Cortex of kidney (tissue), 1 donor: ENCODE data around the gene RSPRY1.
"Not testable (repeated sequence)": the region's sequence is repeated elsewhere in the genome, so short reads cannot be mapped to it uniquely, and the experiment has no call there.

Experiments used
- DNase-seq: peaks from one replicate; lab custom pipeline; 2025; lab: John Stamatoyannopoulos, UW

The RSPRY1 gene

GRCh38 chr16:57186872-57187854, 1.0 kb downstream of the RSPRY1 start:
- DNase-seq = no peak

- not testable (repeated sequence) for DNase-seq
These were observed 2.0 kb downstream of the RSPRY1 start for GRCh38 chr16:57187902-57188710.

- no peak for DNase-seq
These were observed 2.5 kb downstream of the RSPRY1 start for GRCh38 chr16:57188711-57189002.

GRCh38 chr16:57189527-57189926, 3.4 kb downstream of the RSPRY1 start:
- not testable (repeated sequence) for DNase-seq

GRCh38 chr16:57190136-57190535, 4.0 kb downstream of the RSPRY1 start:
- DNase-seq = no peak

GRCh38 chr16:57191056-57191571, 5.0 kb downstream of the RSPRY1 start:
- no peak for DNase-seq

GRCh38 chr16:57192146-57192545, 6.0 kb downstream of the RSPRY1 start:
- no peak for DNase-seq

GRCh38 chr16:57192720-57193486, 6.8 kb downstream of the RSPRY1 start:
- DNase-seq = no peak

GRCh38 chr16:57194512-57194911, 8.4 kb downstream of the RSPRY1 start:
- no peak for DNase-seq

GRCh38 chr16:57196286-57196685, 10.2 kb downstream of the RSPRY1 start:
- DNase-seq = no peak

- DNase-seq = no peak
These were observed 10.6 kb downstream of the RSPRY1 start for GRCh38 chr16:57196753-57197152.

GRCh38 chr16:57200321-57200720, 14.2 kb downstream of the RSPRY1 start:
- DNase-seq = not testable (repeated sequence)

GRCh38 chr16:57200926-57201325, 14.8 kb downstream of the RSPRY1 start:
- DNase-seq = not testable (repeated sequence)

- no peak for DNase-seq
These were observed 16.2 kb downstream of the RSPRY1 start for GRCh38 chr16:57202095-57202886.

GRCh38 chr16:57203451-57203850, 17.3 kb downstream of the RSPRY1 start:
- DNase-seq = no peak

GRCh38 chr16:57204675-57205074, 18.5 kb downstream of the RSPRY1 start:
- DNase-seq = no peak

- no peak for DNase-seq
These were observed 22.8 kb downstream of the RSPRY1 start for GRCh38 chr16:57208926-57209325.

- DNase-seq = no peak
These were observed 23.7 kb downstream of the RSPRY1 start for GRCh38 chr16:57209780-57210179.

- no peak for DNase-seq
These were observed 27.3 kb downstream of the RSPRY1 start for GRCh38 chr16:57213462-57213861.

- DNase-seq = no peak
These were observed 30.8 kb downstream of the RSPRY1 start for GRCh38 chr16:57216968-57217367.

GRCh38 chr16:57223057-57223456, 36.9 kb downstream of the RSPRY1 start:
- DNase-seq = no peak
